Measurements from ENCODE around the gene COMMD6.
A peak's percentile ranks its signal among the peaks of the same experiment; 100 is the strongest.
"Not testable (repeated sequence)": the region's sequence is repeated elsewhere in the genome, so short reads cannot be mapped to it uniquely, and the experiment has no call there.

The COMMD6 gene

GRCh38 chr13:75550159-75550567 lies 12.5 kb upstream of the COMMD6 start:
- ATAC-seq (replicated peaks; ENCODE audit: extremely low read depth, poor library complexity, severe bottlenecking) (no peak), DNase-seq (ENCODE audit: low spot score in 2 of 2) (no peak)
- Mint-ChIP-seq H3K27me3 (no peaks in the 10 kb centered on the region), H3K4me3 (peak overlapping the region; percentile 94), H3K27ac (ENCODE audit: low read depth) (peak overlapping the region; percentile 96), H3K36me3 (ENCODE audit: insufficient read depth) (peaks cover 11% of the 10 kb centered on the region), H3K9me3 (no peaks in the 10 kb centered on the region), H3K4me1 (peaks cover 53% of the 10 kb centered on the region)

- H3K4me3 Mint-ChIP-seq = peak within 1 kb of the TSS; percentile 94
- peaks cover 11% of the 10 kb centered on the region for H3K36me3 Mint-ChIP-seq (ENCODE audit: insufficient read depth)
- H3K27ac Mint-ChIP-seq (ENCODE audit: low read depth) = peak within 1 kb of the TSS; percentile 96
- no peaks in the 10 kb centered on the region for H3K27me3 Mint-ChIP-seq
- DNase-seq (ENCODE audit: low spot score in 2 of 2) (peak; percentile 95 to 97), ATAC-seq (replicated peaks; ENCODE audit: extremely low read depth, poor library complexity, severe bottlenecking) (peak; percentile 93)
- peaks cover 47% of the 10 kb centered on the region for H3K4me1 Mint-ChIP-seq
- no peaks in the 10 kb centered on the region for H3K9me3 Mint-ChIP-seq
These were observed 11.9 kb upstream of the COMMD6 start, which contains the start of gene UCHL3 for GRCh38 chr13:75549262-75550158. Gene UCHL3, plus strand, starts transcription at chr13:75549791. Its CDS starts 30 bp downstream, at chr13:75549821.

DNA sequence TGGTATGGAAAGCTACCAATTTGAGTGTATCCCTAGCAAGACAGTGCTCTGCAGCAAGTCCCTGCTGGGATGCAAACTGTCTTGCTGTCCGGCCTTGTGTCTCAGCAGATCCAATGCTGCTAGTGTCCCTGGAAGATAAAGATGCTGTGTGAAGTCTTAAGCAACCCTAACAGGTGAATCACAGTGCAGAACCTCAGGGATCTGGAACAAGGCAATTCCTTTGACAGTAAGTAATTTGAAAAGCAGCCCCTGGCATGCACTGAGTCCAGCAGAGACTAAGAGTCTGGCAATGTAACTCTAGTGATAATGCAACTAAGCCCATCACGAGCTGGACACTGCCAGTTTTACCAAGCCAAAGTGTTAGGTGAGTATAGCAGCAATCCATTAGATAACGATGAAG lies 10.3 kb upstream of the COMMD6 start:
- ATAC-seq (replicated peaks; ENCODE audit: extremely low read depth, poor library complexity, severe bottlenecking) (no peak), DNase-seq (ENCODE audit: low spot score in 2 of 2) (no peak)
- H3K36me3 Mint-ChIP-seq (ENCODE audit: insufficient read depth) = peaks cover 11% of the 10 kb centered on the region
- no peak overlapping the region for H3K27ac Mint-ChIP-seq (ENCODE audit: low read depth)
- H3K4me3 Mint-ChIP-seq = no peak overlapping the region
- H3K9me3 Mint-ChIP-seq = no peaks in the 10 kb centered on the region
- no peaks in the 10 kb centered on the region for H3K27me3 Mint-ChIP-seq
- peaks cover 31% of the 10 kb centered on the region for H3K4me1 Mint-ChIP-seq

- ATAC-seq (replicated peaks; ENCODE audit: extremely low read depth, poor library complexity, severe bottlenecking) = not testable (repeated sequence)
These were observed 7.7 kb upstream of the COMMD6 start for GRCh38 chr13:75545386-75545785.

GRCh38 chr13:75544681-75545330 lies 7.2 kb upstream of the COMMD6 start:
- H3K9me3 Mint-ChIP-seq = no peaks in the 10 kb centered on the region
- H3K4me1 Mint-ChIP-seq = peaks cover 8% of the 10 kb centered on the region
- H3K27ac Mint-ChIP-seq (ENCODE audit: low read depth) = no peak overlapping the region
- DNase-seq (ENCODE audit: low spot score in 2 of 2) = no peak
- peaks cover 7% of the 10 kb centered on the region for H3K36me3 Mint-ChIP-seq (ENCODE audit: insufficient read depth)
- H3K27me3 Mint-ChIP-seq = no peaks in the 10 kb centered on the region
- no peak overlapping the region for H3K4me3 Mint-ChIP-seq
- ATAC-seq (replicated peaks; ENCODE audit: extremely low read depth, poor library complexity, severe bottlenecking) = no peak

More at GRCh38 chr13:75545386-75545785, 7.7 kb upstream of the COMMD6 start:
- H3K27me3 Mint-ChIP-seq; H3K27ac Mint-ChIP-seq (ENCODE audit: low read depth); DNase-seq (ENCODE audit: low spot score in 2 of 2); H3K9me3 Mint-ChIP-seq; H3K4me3 Mint-ChIP-seq: not testable (repeated sequence)
- Mint-ChIP-seq H3K36me3 (ENCODE audit: insufficient read depth) (peaks cover 11% of the 10 kb centered on the region), H3K4me1 (peaks cover 12% of the 10 kb centered on the region)

DNA sequence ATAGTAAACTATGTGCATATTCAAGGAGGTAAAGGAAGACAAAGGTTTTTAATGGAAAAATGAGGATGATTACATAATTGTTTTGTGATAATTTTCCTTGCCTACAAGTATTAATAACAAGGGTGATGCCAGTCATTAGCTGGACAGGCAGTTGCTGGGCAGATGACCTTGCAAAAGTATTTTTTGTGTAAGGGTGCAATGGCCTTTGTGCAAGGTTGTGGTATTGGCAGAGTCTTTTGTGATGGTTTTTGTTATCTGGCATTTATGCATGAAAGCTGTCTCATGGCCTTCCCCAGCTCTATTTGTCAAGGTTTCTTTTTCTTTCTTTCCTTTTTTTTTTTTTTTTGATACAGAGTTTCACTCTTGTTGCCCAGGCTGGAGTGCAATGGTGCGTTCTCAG lies 4.3 kb upstream of the COMMD6 start:
- Mint-ChIP-seq H3K36me3 (ENCODE audit: insufficient read depth) (peaks cover 8% of the 10 kb centered on the region), H3K27ac (ENCODE audit: low read depth) (no peak overlapping the region), H3K4me1 (peaks cover 10% of the 10 kb centered on the region), H3K9me3 (no peaks in the 10 kb centered on the region), H3K27me3 (no peaks in the 10 kb centered on the region), H3K4me3 (no peak overlapping the region)
- no peak for ATAC-seq (replicated peaks; ENCODE audit: extremely low read depth, poor library complexity, severe bottlenecking)
- no peak for DNase-seq (ENCODE audit: low spot score in 2 of 2)

DNA sequence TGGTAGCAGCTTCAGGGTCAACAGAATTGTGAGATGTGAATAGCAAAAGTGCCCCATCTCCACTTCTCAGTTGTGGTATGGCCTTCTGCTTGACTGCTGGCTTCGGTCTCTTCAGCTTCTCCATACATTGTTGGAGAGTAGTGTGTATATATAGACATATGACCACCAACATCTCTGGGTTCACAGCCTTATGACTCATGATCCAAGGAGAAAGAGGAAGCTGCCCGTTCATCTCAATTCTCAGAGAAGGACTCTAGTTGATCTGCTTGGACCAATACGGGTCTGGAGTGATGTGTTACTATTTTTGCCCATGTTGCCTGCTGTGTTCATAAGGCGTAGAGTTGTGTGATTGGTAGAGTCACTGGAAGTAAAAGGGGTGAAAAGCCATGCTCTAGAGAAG lies 3.6 kb upstream of the COMMD6 start:
- DNase-seq (ENCODE audit: low spot score in 2 of 2) = no peak
- no peak overlapping the region for H3K27ac Mint-ChIP-seq (ENCODE audit: low read depth)
- H3K4me3 Mint-ChIP-seq = no peak overlapping the region

GRCh38 chr13:75533861-75534260 lies 3.8 kb downstream of the COMMD6 start:
- peaks cover 64% of the 10 kb centered on the region for H3K4me1 Mint-ChIP-seq
- ATAC-seq (replicated peaks; ENCODE audit: extremely low read depth, poor library complexity, severe bottlenecking) (no peak), DNase-seq (ENCODE audit: low spot score in 2 of 2) (no peak)
- peaks cover 12% of the 10 kb centered on the region for H3K36me3 Mint-ChIP-seq (ENCODE audit: insufficient read depth)
- H3K9me3 Mint-ChIP-seq = no peaks in the 10 kb centered on the region
- no peak overlapping the region for H3K4me3 Mint-ChIP-seq
- H3K27me3 Mint-ChIP-seq = no peaks in the 10 kb centered on the region
- H3K27ac Mint-ChIP-seq (ENCODE audit: low read depth) = no peak overlapping the region

More for the DNA sequence above, 3.6 kb upstream of the COMMD6 start:
- H3K27me3 Mint-ChIP-seq = no peaks in the 10 kb centered on the region
- no peak for ATAC-seq (replicated peaks; ENCODE audit: extremely low read depth, poor library complexity, severe bottlenecking)
- no peaks in the 10 kb centered on the region for H3K9me3 Mint-ChIP-seq
- H3K36me3 Mint-ChIP-seq (ENCODE audit: insufficient read depth) = peaks cover 8% of the 10 kb centered on the region
- peaks cover 17% of the 10 kb centered on the region for H3K4me1 Mint-ChIP-seq

- DNase-seq (ENCODE audit: low spot score in 2 of 2) = no peak
- no peak for ATAC-seq (replicated peaks; ENCODE audit: extremely low read depth, poor library complexity, severe bottlenecking)
- Mint-ChIP-seq H3K4me3 (no peak overlapping the region), H3K27me3 (no peaks in the 10 kb centered on the region), H3K27ac (ENCODE audit: low read depth) (peak overlapping the region; percentile 61), H3K9me3 (no peaks in the 10 kb centered on the region), H3K4me1 (peaks cover 44% of the 10 kb centered on the region), H3K36me3 (ENCODE audit: insufficient read depth) (peaks cover 4% of the 10 kb centered on the region)
These were observed 7.1 kb downstream of the COMMD6 start for GRCh38 chr13:75530549-75530961.

GRCh38 chr13:75521956-75522355 lies 15.7 kb downstream of the COMMD6 start:
- Mint-ChIP-seq H3K36me3 (ENCODE audit: insufficient read depth) (peaks cover 2% of the 10 kb centered on the region), H3K9me3 (no peaks in the 10 kb centered on the region), H3K27ac (ENCODE audit: low read depth) (no peak overlapping the region), H3K4me3 (no peak overlapping the region), H3K4me1 (no peaks in the 10 kb centered on the region), H3K27me3 (no peaks in the 10 kb centered on the region)
- DNase-seq (ENCODE audit: low spot score in 2 of 2) (no peak), ATAC-seq (replicated peaks; ENCODE audit: extremely low read depth, poor library complexity, severe bottlenecking) (no peak)

DNA sequence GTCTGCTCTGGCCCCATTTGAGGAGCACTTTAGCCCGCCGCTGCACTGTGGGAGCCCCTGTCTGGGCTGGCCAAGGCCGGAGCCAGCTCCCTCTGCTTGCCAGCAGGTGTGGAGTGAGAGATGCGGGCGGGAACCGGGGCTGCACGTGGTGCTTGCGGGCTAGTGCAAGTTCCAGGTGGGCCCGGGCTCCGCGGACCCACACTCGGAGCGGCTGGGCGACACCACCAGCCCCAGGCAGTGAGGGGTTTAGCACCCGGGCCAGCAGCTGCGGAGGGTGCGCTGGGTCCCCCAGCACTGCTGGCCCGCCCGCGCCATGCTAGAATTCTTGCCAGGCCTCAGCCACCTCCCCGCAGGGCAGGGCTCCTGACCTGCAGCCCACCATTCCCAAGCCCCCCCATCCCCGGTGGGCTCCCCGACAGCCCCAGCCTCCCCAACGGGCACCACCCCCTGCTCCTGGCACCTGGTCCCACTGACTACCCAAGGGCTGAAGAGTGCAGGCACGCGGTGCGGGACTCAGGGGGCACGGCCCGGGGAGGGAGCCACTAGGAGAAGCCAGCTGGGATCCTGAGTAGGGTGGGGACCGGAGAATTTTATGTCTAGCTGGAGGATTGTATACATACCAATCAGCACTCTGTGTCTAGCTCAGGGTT lies 19.1 kb downstream of the COMMD6 start:
- no peak for ATAC-seq (replicated peaks; ENCODE audit: extremely low read depth, poor library complexity, severe bottlenecking)
- no peak for DNase-seq (ENCODE audit: low spot score in 2 of 2)
- Mint-ChIP-seq H3K4me1 (no peaks in the 10 kb centered on the region), H3K9me3 (no peaks in the 10 kb centered on the region), H3K36me3 (ENCODE audit: insufficient read depth) (no peaks in the 10 kb centered on the region), H3K27me3 (peaks cover 10% of the 10 kb centered on the region), H3K4me3 (no peak overlapping the region), H3K27ac (ENCODE audit: low read depth) (no peak overlapping the region)

- no peak for ATAC-seq (replicated peaks; ENCODE audit: extremely low read depth, poor library complexity, severe bottlenecking)
- Mint-ChIP-seq H3K9me3 (no peaks in the 10 kb centered on the region), H3K27ac (ENCODE audit: low read depth) (no peak overlapping the region), H3K36me3 (ENCODE audit: insufficient read depth) (peaks cover 2% of the 10 kb centered on the region), H3K4me1 (no peaks in the 10 kb centered on the region), H3K27me3 (peaks cover 20% of the 10 kb centered on the region), H3K4me3 (no peak overlapping the region)
- DNase-seq (ENCODE audit: low spot score in 2 of 2) = no peak
These were observed 23.3 kb downstream of the COMMD6 start for GRCh38 chr13:75514080-75514995.

Data from central memory CD8-positive, alpha-beta T cell (primary cell).